ENCODE data around the gene NES. TPM values are rescaled to one million over a fixed set of nuclear protein-coding genes. Genes with fewer than 3 reads are reported as not detected.

NES gene
- polyA plus RNA-seq, 3 donors = not detected

DNA sequence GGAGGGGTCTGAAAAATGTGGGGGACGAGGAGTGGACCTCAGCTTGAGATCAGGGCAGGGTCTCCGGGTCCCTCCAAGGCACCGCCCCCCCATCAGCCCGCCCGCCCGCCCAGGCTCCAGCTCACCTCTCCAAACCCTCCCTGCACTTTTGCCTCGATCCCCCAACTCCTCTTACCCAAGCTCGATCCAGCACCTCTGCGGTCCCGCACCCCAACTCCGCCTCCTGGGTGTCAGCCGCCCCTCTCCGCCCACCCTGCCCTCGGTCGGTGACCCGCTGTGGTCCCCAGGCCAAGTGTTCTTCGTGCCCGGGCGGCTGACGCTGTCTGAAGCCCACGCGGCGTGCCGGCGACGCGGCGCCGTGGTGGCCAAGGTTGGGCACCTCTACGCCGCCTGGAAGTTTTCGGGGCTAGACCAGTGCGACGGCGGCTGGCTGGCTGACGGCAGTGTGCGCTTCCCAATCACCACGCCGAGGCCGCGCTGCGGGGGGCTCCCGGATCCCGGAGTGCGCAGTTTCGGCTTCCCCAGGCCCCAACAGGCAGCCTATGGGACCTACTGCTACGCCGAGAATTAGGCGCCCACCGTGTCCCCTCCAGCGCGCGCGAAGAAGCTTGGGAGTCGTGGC lies 52.3 kb downstream of the NES start:
- H3K9me3 ChIP-seq (replicated peaks in 1 of 2; ENCODE audit: control insufficient read depth in 1 of 2, insufficient read depth in 1 of 2, low read length in 2 of 2) = peaks cover 0 to 8% of the 10 kb centered on the region in 2 donors
- no peaks in the 10 kb centered on the region for H4K20me1 ChIP-seq (ENCODE audit: insufficient read depth, low read length)
- H3K4me1 Mint-ChIP-seq = peaks cover 10% of the 10 kb centered on the region
- H3K27ac ChIP-seq (ENCODE audit: low read depth in 1 of 2, low read length in 2 of 2) = no peak overlapping the region
- TF ChIP-seq, protein P1, sequence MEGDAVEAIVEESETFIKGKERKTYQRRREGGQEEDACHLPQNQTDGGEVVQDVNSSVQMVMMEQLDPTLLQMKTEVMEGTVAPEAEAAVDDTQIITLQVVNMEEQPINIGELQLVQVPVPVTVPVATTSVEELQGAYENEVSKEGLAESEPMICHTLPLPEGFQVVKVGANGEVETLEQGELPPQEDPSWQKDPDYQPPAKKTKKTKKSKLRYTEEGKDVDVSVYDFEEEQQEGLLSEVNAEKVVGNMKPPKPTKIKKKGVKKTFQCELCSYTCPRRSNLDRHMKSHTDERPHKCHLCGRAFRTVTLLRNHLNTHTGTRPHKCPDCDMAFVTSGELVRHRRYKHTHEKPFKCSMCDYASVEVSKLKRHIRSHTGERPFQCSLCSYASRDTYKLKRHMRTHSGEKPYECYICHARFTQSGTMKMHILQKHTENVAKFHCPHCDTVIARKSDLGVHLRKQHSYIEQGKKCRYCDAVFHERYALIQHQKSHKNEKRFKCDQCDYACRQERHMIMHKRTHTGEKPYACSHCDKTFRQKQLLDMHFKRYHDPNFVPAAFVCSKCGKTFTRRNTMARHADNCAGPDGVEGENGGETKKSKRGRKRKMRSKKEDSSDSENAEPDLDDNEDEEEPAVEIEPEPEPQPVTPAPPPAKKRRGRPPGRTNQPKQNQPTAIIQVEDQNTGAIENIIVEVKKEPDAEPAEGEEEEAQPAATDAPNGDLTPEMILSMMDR (IDR thresholded peaks at IDR 0.05) = no peak
- H3K36me3 Mint-ChIP-seq = peaks cover 0 to 2% of the 10 kb centered on the region in 2 donors
- peaks cover 14 to 22% of the 10 kb centered on the region in 2 donors for H3K4me1 ChIP-seq (ENCODE audit: control insufficient read depth in 1 of 2, insufficient read depth in 2 of 2, low read length in 2 of 2)
- peak overlapping the region in 1 of 3 experiments; percentile 56 for H3K4me3 ChIP-seq (replicated peaks in 1 of 3; ENCODE audit: low read depth in 2 of 3, low read length in 3 of 3)
- peaks cover 0 to 12% (median 5%) of the 10 kb centered on the region in 7 donors for H3K9me3 Mint-ChIP-seq
- H3K9ac ChIP-seq (ENCODE audit: insufficient read depth, low read length, poor library complexity, severe bottlenecking) = no peak overlapping the region
- peaks cover 54 to 81% of the 10 kb centered on the region in 2 donors for H3K27me3 ChIP-seq (ENCODE audit: control insufficient read depth in 2 of 2, insufficient read depth in 2 of 2, low read length in 2 of 2)
- 3% methylated on average over 47 of the region's 55 CpGs for WGBS (ENCODE audit: insufficient coverage)
- no peak for DNase-seq
- H3K4me2 ChIP-seq (replicated peaks; ENCODE audit: extremely low read depth, low read length, poor library complexity, severe bottlenecking) = peak overlapping the region; percentile 30
- intact Hi-C loops (cut with micrococcal nuclease) = loop anchor here (5.0 to 10.0 kb wide), 4 partner anchors 50 to 102 kb away; partner anchors contain the start of genes NES (in 2 of the 2), ISG20L2 (in 1 of the 2) and METTL25B (in 1 of the 2)
- no peaks in the 10 kb centered on the region for H3K79me2 ChIP-seq (ENCODE audit: insufficient read depth, low read length)
- H3K27ac Mint-ChIP-seq = no peak overlapping the region
- H3K27me3 Mint-ChIP-seq (ENCODE audit: low read depth in 3 of 3) = peaks cover 65 to 90% (median 85%) of the 10 kb centered on the region in 3 donors
- H3K4me3 Mint-ChIP-seq = peak overlapping the region in 1 of 2 donors; percentile 74
- no peaks in the 10 kb centered on the region for H3K36me3 ChIP-seq (replicated peaks in 1 of 2; ENCODE audit: control insufficient read depth in 1 of 2, insufficient read depth in 2 of 2, low read length in 2 of 2)
- H2AFZ ChIP-seq (ENCODE audit: insufficient read depth, low read depth, low read length, poor library complexity, severe bottlenecking) = peak overlapping the region; percentile 65

DNA sequence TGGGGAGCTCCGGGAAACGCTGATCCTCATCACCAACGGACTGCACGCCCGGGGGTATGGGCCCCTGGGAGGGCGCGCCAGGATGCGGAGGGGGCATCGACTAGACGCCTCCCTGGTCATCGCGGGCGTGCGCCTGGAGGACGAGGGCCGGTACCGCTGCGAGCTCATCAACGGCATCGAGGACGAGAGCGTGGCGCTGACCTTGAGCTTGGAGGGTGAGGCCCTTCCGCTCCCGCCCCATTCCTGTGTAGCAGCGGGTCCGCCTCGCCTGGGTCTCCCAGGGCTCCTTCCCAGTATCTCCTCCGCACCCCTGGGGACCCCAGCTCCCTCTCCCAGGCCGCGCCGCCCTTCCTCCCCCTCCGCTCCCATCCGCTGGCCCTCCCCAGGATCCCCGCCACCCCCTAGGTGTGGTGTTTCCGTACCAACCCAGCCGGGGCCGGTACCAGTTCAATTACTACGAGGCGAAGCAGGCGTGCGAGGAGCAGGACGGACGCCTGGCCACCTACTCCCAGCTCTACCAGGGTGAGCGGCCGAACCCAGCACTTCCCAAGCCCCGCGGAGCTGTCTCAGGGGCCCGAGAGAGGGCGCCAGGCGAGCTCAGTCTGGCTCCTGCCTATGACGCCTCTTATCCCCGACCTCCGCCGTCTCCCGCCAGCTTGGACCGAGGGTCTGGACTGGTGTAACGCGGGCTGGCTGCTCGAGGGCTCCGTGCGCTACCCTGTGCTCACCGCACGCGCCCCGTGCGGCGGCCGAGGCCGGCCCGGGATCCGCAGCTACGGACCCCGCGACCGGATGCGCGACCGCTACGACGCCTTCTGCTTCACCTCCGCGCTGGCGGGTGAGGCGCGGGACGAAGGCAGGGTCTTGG lies 53.0 kb downstream of the NES start:
- H3K9me3 Mint-ChIP-seq = peaks cover 0 to 12% (median 5%) of the 10 kb centered on the region in 7 donors
- Histone ChIP-seq H3K27ac (ENCODE audit: low read depth in 1 of 2, low read length in 2 of 2) (no peak overlapping the region), H3K9me3 (replicated peaks in 1 of 2; ENCODE audit: control insufficient read depth in 1 of 2, insufficient read depth in 1 of 2, low read length in 2 of 2) (peaks cover 0 to 8% of the 10 kb centered on the region in 2 donors), H4K20me1 (ENCODE audit: insufficient read depth, low read length) (no peaks in the 10 kb centered on the region), H3K4me1 (ENCODE audit: control insufficient read depth in 1 of 2, insufficient read depth in 2 of 2, low read length in 2 of 2) (peaks cover 14 to 22% of the 10 kb centered on the region in 2 donors), H3K36me3 (replicated peaks in 1 of 2; ENCODE audit: control insufficient read depth in 1 of 2, insufficient read depth in 2 of 2, low read length in 2 of 2) (no peaks in the 10 kb centered on the region), H2AFZ (ENCODE audit: insufficient read depth, low read depth, low read length, poor library complexity, severe bottlenecking) (peak overlapping the region; percentile 65), H3K4me3 (replicated peaks in 1 of 3; ENCODE audit: low read depth in 2 of 3, low read length in 3 of 3) (peak overlapping the region in 1 of 3 experiments; percentile 56), H3K27me3 (ENCODE audit: control insufficient read depth in 2 of 2, insufficient read depth in 2 of 2, low read length in 2 of 2) (peaks cover 61 to 89% of the 10 kb centered on the region in 2 donors), H3K79me2 (ENCODE audit: insufficient read depth, low read length) (no peaks in the 10 kb centered on the region), H3K4me2 (replicated peaks; ENCODE audit: extremely low read depth, low read length, poor library complexity, severe bottlenecking) (peak overlapping the region; percentile 54), H3K9ac (ENCODE audit: insufficient read depth, low read length, poor library complexity, severe bottlenecking) (no peak overlapping the region)
- no peak overlapping the region for H3K27ac Mint-ChIP-seq
- intact Hi-C loops (cut with micrococcal nuclease) = loop anchor here in 1 of 2 donors (10.0 kb wide), 1 partner anchor 51 kb away; the partner anchor contains the start of gene NES
- DNase-seq = peak in 1 of 3 donors; percentile 27
- peaks cover 0 to 2% of the 10 kb centered on the region in 2 donors for H3K36me3 Mint-ChIP-seq
- TF ChIP-seq, protein P1 (IDR thresholded peaks at IDR 0.05) = peak; percentile 24
- peaks cover 70 to 90% (median 85%) of the 10 kb centered on the region in 3 donors for H3K27me3 Mint-ChIP-seq (ENCODE audit: low read depth in 3 of 3)
- WGBS (ENCODE audit: insufficient coverage) = 2% methylated on average over 72 of the region's 87 CpGs
- H3K4me1 Mint-ChIP-seq = peaks cover 10% of the 10 kb centered on the region
- H3K4me3 Mint-ChIP-seq = peak overlapping the region in 1 of 2 donors; percentile 81
